HG03103 (cell line): ENCODE measurements around the gene BRD2.

Experiments
- ATAC-seq: cut with Tn5 transposase; IDR thresholded peaks from one replicate; pipeline ENCODE4 v1.9.1; 2021; ENCODE audit warnings: low read depth; ENCODE audit not compliant: unreplicated experiment

The BRD2 gene

DNA sequence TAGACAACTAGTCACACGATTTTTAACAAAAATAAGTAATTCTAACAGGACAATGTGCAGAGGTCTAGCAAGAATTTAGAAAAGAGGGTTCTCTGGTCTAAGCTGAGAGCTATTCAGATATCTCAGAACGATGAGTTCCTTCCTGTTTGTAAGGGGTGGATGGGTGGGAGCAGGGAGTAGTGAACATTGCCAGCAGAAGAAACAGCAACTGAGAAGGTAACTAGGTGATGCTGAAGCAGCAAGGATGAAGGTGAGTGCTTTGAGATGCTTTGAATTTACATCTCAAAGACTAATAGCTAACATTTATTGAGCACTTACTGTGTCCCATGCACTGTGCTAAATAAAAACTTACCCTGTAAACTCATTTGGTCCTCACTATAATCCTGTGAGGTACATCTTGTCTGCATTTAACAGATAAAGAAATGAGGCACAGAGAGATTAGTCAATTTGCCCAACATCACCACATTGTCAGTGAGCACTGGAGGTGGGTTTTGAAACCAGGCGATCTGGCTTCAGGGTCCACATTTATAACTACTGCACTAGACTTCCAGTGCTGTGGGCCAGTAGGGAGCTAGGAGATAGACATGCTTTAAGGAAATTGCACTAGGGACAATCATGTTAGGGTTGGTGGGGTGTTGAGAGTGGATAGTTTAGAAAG is 15.7 kb downstream of the BRD2 start:
- ATAC-seq = no peak

DNA sequence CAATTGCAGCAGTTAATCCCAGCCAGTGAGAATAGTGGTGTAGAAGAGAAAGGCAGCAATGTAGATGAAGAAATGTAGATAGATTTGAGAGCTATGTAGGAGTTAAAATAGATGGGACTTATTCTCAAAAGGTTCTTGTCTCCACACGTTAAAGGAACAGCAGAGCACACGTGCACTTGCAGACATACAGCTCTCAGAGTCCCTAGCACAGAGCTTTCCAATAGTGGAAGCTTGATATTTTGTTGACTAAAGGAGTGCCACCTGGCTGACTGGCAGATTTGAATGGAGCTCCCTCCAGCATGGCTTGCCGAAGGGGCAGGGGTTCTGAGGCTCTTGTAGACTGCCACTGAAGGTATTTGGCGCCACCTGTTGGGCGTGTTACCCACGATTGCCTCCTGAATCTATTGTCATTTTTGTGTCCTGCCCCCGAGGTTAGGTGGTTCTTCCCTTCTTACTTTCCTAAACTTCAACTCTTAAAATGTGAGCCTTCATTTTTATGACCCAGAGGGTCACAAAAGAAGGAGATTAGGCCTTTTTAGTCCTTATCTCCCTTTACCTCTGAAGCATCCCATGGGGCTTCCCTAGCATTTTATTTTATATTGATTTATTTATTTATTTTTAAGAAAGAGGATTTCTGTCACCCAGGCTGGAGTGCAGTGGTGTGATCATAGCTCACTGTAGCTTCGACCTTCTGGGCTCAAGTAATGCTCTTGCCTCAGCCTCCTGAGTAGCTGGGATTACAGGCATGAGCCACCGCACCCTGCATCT is 16.4 kb downstream of the BRD2 start:
- no peak for ATAC-seq

DNA sequence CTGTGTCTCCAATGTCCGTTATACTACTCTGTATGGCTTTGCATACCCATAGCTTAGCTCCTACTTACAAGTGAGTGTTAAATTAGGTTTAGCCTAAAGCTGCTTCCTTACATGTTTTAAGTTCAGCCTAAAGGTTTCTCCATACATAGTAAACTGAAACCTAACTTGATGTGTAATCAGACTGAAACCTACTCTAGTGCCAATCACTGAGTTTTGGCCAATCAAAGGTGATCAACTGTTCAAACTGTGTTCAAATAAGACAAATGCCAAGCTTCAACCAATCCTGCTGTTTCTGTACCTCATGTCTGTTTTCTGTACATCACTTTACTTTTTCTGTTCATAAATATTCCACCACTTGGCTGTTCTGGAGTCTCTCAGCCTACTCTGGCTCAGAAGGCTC is 21.0 kb downstream of the BRD2 start:
- ATAC-seq = no peak

DNA sequence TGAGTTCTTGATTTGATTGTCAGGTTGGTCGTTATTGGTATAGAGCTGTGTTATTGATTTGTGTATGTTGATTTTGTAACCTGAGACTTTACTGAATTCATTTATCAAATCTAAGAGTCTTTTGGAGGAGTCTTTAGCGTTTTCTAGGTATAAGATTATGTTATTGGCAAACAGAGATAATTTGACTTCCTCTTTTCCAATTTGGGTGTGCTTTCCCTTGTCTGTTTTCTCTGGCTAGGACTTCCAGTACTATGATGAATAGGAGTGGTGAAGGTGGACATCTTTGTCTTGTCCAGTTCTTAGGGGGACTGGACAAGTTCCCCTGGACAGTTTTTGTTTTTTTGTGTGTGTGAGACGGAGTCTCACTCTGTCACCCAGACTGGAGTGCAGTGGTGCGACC is 23.6 kb downstream of the BRD2 start:
- ATAC-seq = no peak

DNA sequence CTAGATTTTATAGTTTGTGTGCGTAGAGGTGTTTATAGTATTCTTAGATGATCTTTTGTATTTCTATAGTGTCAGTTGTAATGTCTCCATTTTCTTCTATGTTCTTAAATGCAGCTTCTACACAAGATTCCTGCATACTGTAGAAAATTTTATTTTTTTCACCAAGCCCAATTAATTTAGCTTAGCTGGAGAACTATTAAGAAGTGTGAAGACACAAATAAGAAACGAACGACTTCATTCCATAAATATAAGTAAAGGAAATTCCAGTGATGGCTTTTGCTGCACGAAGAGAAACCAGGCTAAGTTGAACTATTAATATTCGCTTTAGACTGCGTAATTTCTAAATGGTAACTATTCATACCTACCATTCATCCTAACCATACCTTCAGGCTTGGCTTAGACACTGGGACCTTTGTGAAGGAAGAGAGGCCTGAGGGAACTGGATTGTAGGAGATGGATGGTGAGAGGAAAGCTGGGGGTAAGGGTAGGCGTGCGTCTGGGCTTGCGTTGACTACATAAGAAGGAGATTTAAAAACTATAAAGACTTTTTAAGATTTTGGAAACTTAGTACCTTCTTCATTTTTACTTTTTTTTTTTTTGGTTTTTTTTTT is 25.1 kb downstream of the BRD2 start:
- no peak for ATAC-seq

DNA sequence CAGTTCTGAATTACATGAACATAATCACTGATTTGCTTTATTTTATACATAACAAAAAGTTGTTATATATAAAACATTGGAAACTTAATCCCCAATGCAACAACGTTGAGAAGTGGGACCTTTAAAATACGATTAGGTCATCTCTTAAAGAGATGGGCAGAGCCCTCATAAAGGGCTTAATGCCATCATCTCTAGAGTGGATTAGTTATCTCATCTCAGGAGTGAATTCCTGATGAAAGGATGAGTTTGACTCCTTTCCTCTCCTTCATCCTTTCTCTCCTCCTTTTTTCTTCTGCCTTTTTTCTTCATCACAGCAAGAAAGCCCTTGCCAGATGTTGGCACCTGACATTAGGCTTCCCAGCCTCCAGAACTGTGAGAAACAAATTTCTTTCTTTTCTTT is 27.1 kb downstream of the BRD2 start:
- no peak for ATAC-seq

DNA sequence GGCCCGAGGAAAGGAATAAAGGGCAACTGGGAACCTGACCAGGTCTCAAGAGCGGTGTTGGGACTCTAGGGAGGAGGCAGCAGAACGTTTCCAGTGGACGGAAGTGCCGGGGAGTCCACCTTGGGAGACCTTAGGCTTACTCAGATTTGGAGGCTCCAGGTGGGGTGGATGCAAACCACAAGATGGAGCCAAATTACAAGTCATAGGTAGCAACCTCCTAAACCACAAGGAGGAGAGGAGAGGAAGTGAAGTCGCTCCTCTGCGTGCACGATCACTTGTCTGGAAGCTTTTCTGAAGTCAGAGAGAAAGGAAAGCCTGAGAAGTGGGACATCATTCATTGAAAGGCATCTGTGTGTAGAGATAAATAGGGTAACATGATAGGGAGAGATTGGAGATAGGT is 31.7 kb downstream of the BRD2 start:
- no peak for ATAC-seq

DNA sequence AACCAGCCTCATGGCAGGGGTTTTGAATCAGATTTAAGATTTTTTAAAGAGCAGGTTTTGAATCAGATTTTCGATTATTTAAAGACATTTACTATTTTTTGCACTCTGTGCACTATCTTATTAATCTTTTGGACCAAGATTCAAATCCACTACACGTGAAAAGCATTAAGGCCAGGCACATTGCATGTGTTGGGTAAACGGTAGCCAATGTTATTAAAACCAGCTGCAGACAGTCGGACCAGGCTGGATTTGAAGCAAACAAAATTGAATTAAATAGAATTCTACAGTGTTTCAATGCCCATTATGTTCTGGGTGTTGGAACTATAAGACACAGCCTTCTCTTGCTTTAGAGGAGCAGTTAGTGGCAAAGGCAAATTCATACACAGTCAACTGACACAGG is 33.3 kb downstream of the BRD2 start:
- no peak for ATAC-seq

DNA sequence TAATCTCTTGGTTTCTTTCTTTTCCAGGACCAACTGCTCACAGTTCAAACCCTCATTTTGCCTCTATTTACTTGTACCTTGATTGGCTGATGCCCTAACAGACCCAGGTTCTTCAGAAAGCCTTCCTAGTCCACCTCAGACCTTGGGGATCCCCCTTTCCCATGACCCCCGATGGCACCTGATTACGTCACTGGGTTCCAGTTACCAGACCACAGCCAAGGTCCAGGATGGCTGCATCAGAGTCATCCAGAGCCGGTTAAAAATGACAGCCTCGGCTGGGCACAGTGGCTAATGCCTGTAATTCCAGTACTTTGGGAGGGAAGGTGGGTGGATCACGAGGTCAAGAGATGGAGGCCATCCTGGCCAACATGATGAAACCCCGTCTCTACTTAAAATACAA is 36.5 kb downstream of the BRD2 start:
- ATAC-seq = no peak

DNA sequence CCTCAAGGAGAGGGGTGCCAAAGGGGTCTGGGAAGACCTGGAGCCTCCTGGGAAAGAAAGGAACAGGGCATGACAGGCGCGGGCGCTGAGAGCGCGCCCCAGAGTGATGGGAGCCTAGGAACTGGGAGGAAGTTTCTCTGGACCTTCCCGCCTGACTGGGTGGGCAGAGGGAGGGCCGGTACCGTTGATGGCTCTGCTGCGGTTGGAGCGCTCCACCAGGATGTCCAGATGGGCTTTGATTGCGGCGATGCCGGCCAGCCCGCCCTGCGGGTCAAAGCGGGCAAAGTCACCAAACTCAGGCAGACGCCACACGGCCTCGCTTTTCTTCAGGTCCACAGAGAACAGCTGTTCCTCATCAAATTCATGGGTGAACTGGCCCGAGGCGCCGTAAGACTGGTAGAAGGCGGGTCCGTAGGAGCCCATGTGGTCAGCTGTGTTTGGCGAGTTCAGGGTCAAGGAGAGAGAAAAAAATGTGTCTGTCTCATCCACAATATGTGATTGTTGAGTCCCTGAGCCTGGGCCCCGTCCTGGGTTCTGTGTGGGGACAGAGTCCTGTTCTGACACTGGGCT is 39.5 kb downstream of the BRD2 start:
- ATAC-seq = no peak

DNA sequence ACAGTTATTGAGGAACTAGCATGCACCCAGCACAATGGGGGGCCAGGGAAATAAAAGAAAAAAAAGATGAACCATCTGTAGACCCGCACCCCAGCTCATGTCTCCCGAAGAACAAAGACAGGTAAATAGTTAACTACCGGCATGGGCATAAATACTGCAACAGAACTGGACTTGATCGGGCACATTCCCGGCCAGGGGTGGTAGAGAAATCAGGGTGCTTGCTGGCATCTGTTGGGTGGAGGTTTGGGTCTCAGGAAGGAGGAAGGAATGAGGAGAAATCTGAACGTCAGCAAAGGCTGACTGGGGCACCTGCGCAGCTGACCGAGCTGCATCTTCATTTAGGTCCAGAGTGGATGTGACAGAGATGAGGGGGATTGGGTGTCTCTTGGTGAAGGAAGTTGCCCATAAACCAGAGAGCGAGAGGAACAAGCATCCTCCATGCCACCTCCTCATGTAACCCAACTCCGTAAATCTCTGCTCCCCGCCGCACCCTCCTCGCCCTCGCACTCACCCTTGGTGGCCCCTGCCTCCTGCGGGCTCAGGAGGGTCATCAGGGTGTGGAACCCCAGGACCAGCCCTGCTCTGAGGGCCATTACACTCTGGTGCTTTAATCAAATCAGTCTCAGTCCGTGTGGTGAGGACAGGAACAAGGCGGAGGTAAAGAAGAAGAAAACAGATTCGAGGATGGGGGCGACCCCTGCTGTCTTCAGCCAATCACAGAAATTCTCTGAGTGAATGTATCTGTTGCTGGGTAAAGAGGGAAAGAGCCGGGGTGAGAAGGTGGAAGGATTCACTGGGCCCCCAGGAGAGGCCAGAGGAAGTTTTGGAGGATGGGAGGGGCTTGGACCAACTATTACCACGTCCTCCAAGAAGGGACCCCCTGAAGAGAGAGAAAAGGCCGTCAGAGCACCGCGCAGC is 40.8 kb downstream of the BRD2 start, which contains the start of gene HLA-DOA:
TSS of gene HLA-DOA (minus strand) at position 648 of the 918 bp plus-strand sequence.
- ATAC-seq = no peak

DNA sequence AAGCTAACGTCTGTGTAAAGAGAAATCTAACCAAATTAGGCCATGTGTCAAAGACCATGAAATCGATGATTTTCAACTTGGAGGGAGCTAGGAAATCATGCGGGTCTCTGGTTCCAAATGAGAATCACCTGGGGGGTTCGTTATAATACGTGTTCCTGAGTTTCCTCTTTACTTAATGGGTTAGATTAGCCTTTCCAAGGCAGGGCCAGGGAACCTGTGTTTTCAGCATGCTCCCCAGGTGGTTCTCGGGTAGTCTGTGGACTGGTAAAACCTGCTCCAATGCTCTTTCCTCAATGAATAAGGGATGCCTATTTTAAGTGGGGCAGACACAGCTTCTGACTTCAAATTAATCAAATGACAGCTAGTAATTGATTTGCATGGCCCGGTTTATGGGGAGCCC is 42.0 kb downstream of the BRD2 start:
- ATAC-seq = no peak

DNA sequence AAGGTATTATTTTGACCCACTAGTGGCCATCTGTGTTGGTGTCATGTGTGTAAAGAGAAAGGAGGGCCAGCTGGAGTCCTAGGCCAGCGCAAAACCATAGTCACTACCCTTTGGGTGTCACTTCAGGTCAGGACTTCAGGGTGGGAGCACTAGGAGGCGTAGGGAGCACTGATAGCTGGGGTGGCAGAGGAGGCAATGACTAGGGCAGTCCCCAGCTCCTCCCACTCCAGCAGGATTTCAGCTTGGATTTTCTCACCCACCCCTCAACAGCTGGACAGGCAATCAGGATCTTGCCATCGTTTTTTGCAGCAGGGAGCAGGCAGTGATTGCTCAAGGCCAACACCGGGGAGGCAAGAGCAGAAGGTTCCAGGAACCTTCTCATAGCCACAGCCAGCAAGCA is 45.2 kb downstream of the BRD2 start:
- no peak for ATAC-seq

DNA sequence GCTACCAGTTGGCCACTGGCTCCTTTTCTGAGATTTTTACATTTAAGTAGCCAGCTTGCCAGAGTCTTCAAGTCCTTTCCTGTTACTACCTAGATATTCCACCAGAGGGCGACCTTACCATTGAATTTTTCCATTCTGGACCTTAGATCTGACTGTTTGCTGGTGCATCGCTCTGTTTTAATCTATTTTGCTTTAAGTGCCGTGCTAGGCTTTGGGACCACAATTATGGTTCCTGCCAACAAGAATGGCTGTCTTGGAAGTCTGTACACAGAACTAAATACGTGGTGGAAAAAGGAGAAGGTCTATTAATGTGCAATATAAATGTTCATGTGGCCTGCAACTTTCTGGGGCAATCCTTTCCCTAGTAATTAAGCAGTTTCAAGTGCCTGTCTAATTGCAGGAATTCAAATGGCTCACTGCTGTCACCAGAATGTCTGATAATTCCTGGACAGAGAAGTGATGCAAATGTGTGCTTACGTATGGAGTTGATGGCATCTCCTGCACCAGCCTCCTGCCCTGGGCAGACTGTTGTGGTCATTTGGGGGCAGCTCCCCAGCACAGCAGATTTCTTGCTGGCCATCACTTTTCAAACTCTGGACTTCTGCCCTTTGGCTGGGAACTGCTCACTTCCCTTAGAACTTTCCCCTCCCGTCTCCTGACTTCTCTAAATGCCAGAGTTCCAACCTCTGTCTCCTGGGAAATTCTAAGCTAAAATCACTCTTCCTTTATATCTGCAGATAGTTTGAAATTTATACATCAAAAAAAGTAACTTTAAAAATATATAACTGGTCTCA is 46.6 kb downstream of the BRD2 start:
- ATAC-seq = no peak

DNA sequence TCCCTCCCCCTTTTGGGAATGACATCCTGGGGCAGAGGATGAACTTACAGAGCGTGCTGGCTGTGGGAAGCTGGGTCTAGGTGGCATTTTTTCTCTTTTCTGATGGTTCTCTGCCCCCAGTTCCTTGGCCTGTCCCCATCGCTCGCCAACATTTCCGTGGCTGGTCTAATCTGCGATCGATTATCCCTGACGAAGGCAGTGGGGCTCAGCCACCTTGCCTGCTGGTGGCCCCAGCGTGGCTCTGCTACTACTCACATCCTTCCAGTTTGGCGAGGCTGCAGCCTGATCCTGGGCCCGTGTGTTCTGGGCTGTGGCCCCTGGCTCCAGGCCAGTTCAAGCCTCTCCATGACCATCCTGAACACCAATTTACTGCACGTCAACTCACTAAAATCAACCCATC is 47.4 kb downstream of the BRD2 start:
- no peak for ATAC-seq

DNA sequence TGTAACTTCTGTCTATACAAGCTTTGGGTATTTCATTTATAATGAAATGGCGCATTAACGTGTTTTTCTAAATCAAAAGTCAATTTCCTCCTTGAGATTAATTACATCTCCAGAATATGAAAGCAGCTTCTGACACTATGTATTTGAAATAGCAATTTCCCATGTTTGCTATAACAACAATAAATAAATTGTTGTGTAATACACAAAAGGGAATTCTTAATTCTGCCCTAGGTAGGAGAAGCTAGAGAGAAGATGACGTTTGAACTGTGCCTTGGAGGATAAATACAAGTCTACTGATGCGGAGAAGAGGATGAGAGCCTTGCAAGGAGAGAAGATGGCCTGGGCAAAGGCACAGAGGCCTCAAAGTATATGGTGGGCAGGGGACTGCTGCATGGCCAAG is 48.6 kb downstream of the BRD2 start:
- ATAC-seq = no peak

DNA sequence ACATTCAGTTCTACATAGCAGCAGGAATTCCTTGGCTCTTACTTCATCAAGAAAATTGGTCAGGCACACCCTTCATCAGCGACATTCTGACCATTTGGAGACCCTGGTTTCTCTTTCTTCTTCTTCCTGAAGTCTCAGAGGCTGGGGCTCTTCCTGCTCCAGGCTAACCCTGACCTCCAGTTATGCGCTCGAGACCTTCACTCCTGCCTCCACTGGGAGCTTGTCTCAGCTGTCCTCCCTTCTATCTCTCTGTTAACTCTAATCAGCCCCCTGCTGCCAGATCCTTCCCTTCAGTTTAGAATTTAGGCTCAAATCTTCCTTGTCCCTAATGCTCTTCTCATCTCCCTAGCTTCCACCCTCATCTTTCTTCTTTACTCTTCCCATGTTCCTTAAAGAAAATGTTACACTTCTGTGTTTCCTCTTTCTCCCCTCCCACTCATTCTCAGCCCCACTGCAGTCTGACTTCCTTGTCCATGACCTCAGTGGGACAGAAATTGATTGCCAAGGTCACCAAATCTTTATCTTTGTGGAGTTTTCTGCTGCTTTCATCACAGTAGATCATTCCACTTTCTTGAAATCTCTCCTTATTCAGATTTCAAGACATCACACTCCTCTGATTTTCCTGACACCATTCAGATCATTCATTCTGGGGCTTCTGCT is 49.4 kb downstream of the BRD2 start:
- ATAC-seq = no peak

DNA sequence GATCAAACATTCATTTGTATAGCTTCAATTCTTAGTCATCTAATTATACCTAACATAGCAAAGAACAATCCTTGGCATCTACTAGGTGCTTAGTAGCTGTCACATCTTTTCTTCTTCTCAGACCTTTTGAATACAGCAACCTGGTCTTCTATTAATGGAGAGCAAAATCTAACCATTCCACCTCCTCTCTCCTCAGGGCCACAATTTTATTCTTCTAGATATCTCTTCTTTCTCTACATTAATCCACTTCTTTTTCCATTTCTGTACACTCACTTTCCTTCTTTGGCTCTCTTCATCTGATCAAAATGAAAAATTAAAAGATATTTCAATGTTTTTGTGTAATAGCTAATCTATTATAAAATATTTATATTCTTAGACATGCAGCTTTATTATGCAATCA is 50.0 kb downstream of the BRD2 start:
- no peak for ATAC-seq

DNA sequence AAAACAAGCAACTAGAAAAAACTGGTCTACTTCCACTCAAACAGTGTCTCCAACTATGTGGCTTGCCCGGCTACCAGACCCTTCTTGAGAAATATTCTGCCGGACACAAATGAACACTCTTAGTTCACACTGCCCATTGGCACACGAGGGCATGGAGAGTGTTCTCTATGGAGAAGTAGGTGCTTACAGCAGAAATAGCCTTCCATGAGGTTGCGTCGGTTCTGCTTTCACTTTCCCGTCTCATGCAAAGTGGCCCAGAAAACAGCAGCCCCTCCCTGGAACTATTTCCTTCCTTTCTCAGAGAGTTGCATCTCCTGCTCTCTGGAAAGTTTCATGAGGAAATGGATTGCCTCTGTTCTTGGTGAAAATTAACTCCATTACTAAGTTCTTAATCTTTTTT is 50.5 kb downstream of the BRD2 start:
- no peak for ATAC-seq
